Amniotic epithelial cell (primary cell): ENCODE data around the gene CTPS1.
A peak's percentile ranks its signal among the peaks of the same experiment; 100 is the strongest.

ENCODE experiments used
- DNase-seq: peaks from one replicate; pipeline ENCODE4 v3.0.0-alpha.2; 2010; ENCODE audit warnings: low read depth

The CTPS1 gene

DNA sequence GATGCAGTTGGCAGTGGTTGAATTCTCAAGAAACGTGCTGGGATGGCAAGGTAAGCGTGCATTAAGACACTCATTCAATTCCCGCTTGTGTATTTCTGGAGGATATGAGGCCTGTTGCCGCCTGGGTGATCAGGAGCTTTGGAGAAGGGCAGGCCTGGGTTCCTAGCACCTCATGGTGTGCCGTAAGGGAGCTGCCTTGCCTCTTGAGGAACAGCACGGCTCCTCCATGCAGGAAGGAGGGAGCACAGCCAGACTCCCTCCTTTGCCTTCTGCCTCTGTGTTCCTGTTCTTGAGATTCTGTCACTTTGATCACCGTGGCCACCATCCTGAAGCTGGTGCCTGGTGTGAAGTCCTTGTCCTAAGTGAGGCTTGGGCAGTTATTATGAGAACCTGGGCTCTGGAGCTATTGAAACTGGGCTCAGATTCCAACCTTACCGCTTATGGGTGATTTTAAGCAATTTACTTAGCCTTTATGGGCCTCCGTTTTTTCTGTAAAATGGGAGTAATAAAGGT, 23.7 kb downstream of the CTPS1 start:
- DNase-seq = no peak

DNA sequence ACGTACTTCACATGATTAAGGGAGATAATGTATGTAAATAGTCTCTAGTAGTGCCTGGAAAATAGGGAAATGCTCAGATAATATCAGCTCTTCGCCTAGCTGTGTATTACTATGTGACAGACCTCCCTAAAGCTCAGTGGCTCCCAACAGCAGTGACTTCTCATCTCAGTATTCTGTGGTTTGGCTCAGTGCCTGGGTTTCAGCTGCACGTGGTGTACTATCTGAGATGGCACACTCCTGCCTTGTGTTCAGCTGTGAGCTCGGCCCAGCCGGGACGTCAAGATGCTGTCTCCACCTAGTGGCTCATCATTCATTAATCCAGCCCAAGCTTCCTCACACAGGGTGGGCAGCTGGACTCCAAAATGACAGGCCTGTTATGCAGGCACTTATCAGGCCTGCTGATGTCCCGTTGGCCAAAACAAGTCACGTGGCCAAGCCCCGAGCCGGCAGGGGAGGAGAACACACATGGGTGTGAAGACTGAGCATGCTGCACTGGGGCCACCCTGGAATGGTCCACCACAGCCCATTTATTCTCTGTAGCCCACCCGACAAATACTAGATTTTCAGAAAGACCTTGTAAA, 24.2 kb downstream of the CTPS1 start:
- peak; percentile 99 for DNase-seq

DNA sequence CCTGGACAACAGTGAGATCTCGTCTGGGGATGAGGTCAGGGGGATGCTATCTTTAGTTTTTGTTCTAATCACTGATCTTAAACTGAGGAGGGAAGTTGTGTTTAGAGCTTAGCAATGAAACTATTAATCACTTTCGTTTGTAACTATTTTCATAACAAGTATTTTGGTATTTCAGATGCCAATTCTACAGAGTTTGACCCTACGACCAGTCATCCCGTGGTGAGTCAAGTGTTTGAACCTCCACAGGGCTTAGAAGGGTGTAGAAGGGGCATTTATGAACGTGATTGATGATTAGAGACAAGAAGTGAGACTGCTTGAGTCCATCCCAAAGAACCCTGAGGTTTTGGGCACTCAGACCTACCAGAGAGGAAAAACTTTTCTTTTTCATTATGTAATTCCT, 26.4 kb downstream of the CTPS1 start:
- DNase-seq = no peak

DNA sequence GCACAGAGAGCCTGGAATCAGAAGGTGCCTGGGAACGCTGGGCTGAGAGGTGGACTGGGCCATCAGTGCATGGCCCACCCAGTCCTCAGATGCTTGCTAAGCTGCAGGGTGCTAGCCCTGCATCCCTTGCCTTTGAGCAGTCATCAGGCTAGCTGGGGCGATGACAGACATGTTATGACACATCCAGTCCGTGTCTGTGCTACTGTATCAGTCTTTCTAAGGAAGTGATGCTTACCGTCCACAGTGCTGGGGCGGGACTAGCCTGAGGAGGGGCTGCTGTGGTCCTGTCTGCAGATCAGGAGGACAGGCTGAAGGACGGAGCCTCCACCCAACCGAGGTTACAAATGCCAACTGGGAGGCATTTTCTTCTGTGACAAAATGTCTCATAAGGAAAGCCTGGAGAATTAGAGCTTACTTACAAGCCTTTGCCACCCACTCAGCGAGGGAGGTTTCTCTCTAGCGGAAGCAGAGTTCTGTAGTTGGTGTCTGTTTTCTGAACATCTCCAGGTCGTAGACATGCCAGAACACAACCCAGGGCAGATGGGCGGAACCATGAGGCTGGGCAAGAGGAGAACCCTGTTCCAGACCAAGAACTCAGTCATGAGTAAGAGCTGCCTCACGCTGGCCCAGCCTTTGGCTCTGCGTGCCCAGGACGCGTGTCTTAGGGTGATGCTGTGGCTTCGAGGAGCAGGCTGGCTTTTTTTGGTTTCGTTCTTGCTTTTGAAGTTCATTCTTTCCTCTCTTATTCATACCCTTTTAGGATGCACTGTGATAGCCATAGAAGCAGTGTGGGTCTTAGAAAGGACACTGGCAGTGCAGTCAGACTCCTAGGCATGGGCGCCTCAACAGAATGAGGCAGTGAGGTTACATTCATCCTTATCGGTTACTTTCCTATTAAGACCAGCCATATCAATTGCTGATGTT, 27.7 kb downstream of the CTPS1 start:
- no peak for DNase-seq

DNA sequence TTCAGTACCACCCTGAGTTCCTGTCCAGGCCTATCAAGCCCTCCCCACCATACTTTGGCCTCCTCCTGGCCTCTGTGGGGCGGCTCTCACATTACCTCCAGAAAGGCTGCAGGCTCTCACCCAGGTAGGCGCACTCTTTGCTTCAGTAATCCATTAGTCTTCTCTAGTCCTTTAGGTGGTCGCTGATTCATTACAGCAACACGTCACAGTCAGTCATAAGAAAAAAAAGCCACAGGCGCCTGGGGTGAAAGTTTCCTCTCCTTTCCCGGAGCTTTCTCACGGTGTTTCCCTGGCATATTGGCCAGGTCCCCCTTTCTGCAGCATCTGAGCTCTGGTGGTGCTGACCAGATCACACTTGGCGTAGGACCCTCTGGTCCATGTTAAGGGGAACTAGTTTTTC, 30.0 kb downstream of the CTPS1 start:
- no peak for DNase-seq

DNA sequence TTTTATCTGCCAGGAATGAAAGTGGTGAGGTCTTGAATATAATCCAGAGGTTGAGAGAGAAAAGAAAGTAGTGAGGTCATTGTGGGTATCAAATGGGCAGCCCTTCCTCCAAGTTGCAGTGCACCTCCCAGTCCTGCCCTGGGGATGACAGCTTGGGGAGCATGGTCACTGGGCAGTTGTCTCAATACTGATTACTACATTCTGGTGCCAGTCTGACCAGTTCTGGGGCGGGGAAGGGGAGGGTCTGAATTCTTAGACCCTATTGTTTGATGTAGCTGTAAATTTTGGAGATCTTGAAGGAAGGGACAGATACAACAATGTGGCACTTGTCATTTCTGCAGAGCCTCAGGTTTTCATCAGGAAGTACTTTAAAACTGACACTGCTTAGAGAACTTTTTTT, 30.8 kb downstream of the CTPS1 start:
- DNase-seq = no peak

DNA sequence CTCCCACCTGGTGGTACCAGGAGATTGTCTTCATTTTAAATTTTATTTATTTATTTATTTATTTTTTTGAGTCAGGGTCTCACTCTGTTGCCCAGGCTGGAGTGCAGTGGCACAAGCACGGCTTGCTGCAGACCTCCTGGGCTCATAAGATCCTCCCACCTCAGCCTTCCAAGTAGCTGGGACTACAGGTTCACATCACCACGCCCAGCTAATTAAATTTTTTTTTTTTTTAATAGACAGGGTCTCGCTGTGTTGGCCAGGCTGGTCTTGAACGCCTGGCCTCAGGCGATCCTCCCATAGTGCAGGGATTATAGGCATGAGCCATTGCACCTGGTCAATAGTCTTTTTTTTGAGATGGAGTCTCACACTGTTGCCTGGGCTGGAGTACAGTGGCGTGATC, 33.5 kb downstream of the CTPS1 start:
- DNase-seq = no peak

DNA sequence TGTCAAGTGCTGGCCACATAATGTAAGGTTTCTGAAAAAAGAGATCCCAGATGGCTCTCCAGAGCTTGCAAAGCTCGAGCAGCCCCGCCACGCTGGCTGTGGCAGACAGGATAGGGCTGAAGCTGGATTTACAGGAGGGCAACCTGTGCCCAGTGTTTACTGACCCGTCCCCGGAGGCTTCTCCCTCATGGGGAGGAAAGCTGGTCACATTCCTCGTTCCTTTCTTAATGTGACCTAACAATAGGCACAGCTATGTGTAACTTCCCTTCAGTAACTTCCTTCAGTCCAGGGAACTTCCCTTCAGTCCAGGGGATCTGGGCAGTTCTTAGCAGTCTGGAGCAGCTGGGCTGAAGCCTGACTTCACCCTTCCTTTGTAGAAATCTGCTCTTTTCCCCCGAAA, 34.3 kb downstream of the CTPS1 start:
- DNase-seq = no peak

DNA sequence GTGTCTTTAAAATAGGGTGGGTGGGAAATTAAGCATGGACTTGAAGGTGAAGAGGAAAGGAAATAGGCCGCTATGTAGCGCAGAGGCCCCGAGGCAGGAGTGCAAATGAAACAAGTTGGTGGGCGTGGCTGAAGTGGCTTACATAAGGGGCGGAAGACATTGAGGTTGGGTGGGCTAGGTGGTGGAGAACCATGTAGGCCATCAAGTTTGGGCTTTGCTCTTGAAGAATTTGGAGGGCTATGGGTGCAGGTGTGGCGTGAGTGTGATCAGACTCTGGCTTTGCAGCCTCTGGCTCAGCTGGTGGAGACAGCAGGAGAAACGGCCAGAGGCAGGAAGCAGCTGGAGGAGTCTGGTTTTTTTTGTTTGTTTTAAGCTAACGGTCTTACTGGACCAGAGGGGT, 35.4 kb downstream of the CTPS1 start:
- DNase-seq = no peak

DNA sequence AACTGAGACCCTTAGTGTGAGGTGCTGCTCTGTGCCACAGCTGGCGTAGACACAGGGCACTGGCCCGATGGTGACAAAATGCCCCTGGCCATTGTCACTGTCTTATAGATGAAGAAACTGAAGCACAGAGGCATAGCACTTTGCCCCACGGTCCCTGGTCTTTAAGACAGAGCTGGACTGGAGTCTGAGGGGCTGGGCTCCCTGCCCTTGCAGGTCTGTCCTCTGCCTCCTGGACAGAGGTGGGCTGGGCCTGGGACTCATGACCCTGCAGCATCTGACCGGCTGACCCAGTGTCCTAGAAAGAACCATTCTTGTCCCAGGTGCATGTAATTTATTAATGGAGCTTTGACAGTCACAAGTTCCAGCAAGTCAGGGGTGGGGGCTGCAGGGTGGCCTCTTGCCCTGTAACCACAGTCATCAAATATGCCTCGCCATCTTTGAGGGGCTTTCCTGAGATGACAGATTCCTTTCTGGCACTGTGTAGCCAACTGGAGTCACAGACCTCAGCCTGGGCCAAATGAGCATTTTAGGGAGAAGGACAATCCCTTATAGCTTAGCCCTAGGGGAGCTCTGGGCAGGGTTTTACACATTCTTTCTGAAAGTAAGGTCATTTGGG, 35.9 kb downstream of the CTPS1 start:
- no peak for DNase-seq

DNA sequence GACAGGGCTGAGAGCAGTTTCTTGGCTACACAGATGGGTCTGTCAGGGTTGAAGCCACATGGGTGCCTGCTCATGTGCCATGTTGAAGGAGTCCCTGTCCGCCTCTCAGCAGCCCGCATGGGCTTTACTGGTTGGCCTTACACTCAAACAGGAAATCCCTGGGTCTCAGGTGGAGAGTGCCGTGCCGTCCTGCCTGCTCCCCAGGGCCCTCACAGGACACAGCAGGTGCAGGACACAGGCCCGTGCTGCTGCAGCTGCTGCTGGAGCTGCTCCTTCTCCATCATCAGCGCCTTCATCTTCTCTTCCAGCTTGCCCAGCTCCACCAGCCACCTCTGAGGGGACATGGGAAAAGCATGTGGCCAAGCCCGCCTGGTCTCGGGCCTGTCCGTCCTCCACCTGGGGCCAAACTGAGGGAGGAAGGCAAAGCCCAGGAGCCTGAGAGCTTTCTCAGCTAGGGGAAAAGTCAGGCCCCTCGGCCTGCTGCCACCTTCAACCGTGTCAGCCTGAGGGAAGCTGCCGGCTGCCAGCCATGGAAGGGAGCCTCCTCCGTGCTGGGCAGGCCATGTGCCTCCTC, 36.5 kb downstream of the CTPS1 start:
- DNase-seq = no peak

DNA sequence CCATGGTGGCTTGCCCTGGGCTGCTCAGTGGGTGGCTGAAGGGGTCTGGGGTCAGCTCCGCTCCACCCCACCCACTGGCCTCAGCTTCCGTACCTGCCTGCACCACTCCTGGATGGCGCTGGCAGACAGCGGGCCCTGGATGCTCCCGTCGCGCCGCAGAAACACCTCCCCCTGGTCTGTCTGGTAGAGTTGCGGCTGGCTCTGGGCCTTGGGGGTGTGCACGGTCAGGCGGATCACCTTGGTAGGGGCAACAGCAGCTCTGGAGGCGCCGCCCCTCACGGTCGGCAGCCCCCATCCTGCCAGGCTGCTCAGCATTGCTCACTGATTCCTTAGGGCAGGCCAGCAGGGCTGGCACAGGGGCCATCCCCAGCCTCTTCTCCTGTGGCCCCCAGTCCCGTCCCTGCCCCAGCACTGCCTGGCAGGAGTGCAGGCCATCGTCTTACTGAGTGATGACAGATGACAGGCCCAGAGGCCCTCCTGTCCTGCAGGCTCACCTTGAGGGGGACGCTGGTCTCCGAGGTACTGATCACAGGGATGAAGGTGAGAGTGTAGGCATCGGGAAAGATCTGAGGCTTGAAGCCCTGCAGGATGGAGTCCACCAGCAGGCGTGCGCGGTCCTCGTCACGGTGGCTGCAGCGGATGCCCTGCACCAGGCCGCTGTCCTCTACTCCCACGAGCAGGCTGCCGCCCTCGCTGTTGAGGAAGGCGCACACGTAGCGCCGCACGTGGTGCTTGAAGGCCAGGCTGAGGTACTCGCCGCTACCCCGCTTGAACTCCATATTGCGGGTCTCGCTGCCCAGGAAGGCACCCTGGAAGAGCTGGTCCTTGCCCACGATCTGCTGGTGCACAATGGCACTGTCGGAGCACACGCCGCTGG, 37.9 kb downstream of the CTPS1 start:
- no peak for DNase-seq

DNA sequence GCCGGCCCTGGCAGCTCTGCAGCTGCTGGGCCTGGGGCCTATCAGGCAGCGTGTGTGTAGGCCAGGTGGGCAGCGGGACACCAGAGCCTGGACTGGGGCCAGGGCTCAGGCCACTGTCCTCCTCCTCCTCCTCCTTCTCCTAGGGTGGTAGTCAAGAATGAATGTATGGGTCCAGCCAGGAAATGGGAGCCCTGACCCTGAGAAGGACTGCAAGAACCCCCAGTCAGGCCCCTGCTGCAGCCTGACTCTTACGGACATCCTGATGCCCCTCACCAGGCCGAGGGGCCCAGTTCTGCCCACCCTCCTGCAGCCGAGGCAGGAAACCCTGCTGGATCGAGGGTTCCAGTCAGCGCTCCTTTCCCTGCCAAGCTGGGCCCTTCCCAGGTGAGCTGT, 38.5 kb downstream of the CTPS1 start:
- no peak for DNase-seq

DNA sequence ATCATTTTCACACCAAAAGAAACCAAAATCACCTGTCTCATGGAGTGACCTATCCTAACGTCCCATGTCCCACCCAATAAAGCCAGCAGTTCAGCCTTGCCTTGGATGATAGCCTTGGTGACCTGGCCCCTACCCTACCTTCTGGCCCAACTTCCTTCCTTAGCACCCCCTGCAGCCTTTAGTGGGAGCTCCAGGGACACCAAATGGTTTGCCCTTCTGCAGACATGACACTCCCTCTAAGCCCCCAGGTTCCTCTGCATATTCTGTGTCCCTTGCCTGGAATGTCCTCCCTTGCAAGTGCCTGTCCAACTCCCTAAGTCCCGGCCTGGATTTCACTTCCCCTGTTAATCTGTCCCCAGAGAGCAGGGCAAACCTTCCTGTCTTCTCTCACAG, 39.9 kb downstream of the CTPS1 start:
- DNase-seq = no peak

DNA sequence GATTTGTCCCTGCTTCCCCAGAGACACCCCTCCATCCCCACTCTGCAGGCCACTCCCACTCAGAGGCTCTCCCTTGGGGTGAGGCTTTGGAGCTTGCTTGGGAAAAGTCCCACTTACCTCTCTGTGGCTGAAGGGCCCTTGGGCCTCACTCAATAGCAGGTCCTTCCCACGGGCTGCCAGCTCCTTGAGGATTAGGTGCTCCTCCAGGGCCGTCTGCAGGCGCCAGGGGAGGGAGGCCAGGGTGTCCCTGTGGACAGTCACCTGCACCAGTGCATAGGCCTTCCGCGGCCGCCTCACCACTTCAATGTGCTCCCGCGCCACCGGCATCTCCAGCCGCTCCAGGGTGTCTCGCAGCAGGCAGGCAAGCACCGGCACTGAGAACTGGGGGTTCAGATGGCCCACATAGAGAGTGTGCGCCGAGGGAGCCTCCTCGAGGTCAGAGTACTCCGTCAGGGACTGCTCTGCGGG, 40.6 kb downstream of the CTPS1 start:
- DNase-seq = no peak

DNA sequence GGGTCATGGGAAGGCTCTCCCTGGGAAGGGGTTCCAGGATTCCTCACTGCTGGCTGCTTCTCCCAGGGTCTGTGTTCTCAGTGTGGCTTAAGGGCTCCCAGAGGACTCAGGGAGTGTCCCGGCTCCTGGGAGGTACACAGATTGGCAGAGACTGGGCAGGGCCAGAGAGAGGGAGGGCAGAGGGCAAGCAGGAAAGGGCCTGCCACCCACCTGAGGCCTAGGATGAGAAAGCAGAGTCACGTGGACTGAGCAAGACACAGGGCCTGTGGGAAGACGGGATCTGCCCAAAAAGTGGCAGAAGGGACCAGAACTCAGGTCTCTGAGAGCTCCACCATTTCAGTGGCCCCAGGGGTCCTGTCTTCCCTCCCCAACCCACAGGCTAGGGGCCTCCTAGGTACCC, 41.2 kb downstream of the CTPS1 start:
- DNase-seq = no peak

DNA sequence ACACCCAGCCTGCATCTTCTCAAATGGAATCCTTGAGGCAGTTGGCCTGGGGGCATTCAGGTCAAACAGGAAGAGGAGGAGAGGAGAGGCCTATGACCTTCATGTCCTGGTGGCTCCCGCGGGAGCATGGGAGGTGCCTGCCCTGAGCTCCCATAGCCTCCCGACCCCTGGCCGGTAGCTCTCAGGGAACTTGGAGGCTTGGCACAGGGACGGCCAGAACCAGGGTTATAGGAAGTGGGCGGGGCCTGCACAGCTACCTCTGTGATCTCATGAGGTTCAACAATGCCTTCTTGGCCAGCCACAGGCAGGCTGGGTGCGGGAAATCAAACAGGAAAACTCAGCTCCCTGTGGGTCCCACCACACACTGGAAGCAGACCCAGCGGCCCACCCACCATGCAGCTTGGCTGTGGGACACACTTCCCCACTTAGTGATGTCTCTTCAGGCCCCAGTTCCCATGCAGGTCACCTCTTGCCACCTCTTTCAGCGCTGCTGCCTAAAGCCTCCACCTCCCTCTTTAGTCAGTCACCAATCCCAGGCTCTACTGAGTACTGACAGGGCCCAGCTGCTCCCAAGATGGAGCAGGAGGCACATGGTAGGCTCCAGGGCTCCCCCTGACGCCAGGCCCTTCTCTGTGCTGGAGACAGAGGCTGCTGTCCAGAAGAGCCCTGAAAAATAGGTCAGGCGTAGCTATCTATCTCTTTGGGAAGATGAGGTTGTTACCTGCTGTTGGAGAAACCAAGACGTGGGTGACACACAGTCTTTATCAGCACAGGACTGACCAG, 42.2 kb downstream of the CTPS1 start, which contains the start of gene SLFNL1:
Gene SLFNL1, minus strand, starts transcription at position 200 of the 783 bp plus-strand sequence. CDS start 1,065 bp downstream, outside the sequence.
- DNase-seq = no peak

DNA sequence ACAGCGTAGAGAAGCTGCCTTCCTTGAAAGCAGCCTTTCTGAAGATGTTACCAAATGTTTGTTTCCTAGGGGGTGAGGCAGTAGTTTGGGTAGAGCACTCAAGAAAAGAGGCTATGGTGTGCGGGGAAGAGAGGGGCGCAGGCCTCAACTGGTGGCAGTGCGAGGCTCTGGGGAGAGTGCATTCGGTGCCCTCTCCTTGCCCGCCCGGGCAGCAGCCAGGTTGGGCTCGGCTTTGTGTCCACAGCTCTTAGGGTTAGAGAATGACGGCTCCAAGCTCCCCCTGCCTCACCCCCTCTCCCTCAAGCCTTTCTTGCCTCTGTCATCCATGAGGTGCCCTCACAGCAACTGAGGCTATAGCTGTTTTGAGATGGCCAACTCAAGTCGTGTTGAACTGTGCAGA, 42.9 kb downstream of the CTPS1 start:
- DNase-seq = no peak

DNA sequence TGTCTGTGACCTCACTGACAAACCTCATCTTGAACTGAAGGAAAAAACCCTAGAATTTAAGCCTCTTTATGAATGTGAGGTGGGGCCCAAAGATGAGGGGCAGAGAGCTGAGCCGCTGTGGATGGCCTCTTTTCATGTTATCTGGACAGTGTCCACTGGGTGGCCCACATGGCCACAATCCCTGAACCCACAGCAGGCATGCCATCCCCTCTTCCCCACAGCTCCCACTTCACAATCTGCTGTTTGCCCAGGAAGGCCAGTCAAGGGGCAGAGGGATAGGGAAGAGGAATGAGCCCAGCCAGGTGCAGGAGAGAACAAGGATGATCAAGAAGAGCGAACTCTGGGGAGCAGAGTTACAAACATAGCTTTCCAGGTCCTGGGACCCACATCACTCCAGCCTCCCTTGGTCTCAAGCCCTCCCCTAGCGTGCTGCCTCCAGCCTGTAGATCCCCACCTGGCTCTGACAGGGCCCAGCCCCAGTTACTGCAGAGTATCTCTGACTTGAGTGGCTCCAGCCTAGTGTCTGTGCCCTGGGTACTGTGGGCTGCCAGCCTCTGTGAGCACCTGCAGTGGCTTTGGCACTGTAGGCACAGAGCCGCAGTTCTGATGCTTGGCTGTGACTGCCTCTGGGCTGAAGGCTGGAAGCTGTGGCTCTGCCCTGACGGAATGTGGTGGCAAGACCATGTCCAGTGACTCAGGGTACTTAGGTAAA, 43.9 kb downstream of the CTPS1 start:
- DNase-seq = peak; percentile 27

DNA sequence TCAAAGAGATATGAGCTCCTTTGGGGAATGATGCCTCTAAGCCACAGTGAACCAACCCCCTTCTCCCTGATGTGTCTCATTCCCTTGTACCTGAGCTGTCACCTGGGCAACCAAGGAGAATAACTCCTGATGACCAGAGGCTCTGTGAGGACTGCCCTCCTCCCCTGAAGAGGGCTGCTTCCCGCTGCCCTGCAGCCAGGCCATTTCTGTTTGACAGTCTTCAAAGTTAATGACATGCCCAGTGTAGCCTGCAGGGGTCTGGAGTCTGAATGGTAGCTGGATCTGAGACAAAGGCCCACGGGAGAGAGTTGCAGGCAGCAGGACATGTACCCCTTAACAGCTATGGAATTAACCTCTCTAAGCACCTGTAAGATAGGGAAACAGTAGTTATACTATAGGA, 45.5 kb downstream of the CTPS1 start:
- no peak for DNase-seq
